HCT116 (cell line): ENCODE data around the gene NASP. TPM values are rescaled to one million over a fixed set of nuclear protein-coding genes. Genes with fewer than 3 reads are reported as not detected.
A peak's percentile ranks its signal among the peaks of the same experiment; 100 is the strongest.

ENCODE experiments used
- ATAC-seq: fragments of 200-7000 bp; cut with Tn5 transposase; 2 replicates; pipeline ENCODE4 v1.9.1; 2020; ENCODE audit warnings: mild to moderate bottlenecking, moderate library complexity
- BruUV-seq: library from RNA; stranded (reverse); fragments of 400-500 nt; replicated peaks from 2 replicates; lab custom pipeline; 2021; lab: Mats Ljungman, UMichigan
- CTCF ChIA-PET: fragments of 300-600 bp; sonication (Branson Sonifier 250); formaldehyde crosslinking; loops from one replicate; lab custom pipeline; 2021; ENCODE audit warnings: antibody characterized with exemption; lab: Charles Lee
- POLR2A ChIA-PET: fragments of 300-600, 350-600 bp; sonication (Branson Sonifier 250); formaldehyde crosslinking; loops from one replicate; lab custom pipeline; 2021; ENCODE audit warnings: antibody characterized with exemption; lab: Charles Lee
- RAD21 ChIA-PET, 2 experiments: fragments of 300-600 bp; sonication (Branson Sonifier 250); formaldehyde crosslinking; loops; one replicate each; lab custom pipeline; 2023; ENCODE audit warnings: low total read pairs in 2 of 2; ENCODE audit not compliant: uncharacterized antibody in 2 of 2, unreplicated experiment in 2 of 2, low non-redundant PET in 1 of 2; lab: Charles Lee
- DNase-seq: peaks from one replicate; pipeline ENCODE4 v3.0.0-alpha.2; 2010; ENCODE audit warnings: low read depth, low spot score
- H2AFZ ChIP-seq: fragments of 200-600 bp; shearing (Covaris generic), sonication (generic); 2 replicates; pipeline ENCODE4 v1.6.1; 2017; ENCODE audit warnings: low read depth, mixed run types, mixed read lengths, antibody characterized with exemption, low read length; ENCODE audit not compliant: poor library complexity, severe bottlenecking
- H3K27ac ChIP-seq: 2 replicates; pipeline ENCODE4 v1.5.1; 2012; ENCODE audit warnings: low read depth, low read length
- H3K27me3 ChIP-seq: fragments of 200-600 bp; sonication (generic); 2 replicates; pipeline ENCODE4 v1.6.1; 2016; ENCODE audit warnings: mixed run types, low read length, mixed read lengths; ENCODE audit not compliant: insufficient read depth
- H3K36me3 ChIP-seq, 2 experiments: fragments of 200-500 bp in 1 of 2; fragments of 200-600 bp in 1 of 2; sonication (Bioruptor generic) in 1 of 2; sonication (generic) in 1 of 2; 2 replicates each; pipeline versions ENCODE4 v1.5.1 to v1.6.1; 2014 to 2016; ENCODE audit warnings: low read length in 2 of 2, inconsistent platforms in 1 of 2, mixed read lengths in 1 of 2, mixed run types in 1 of 2; ENCODE audit not compliant: insufficient read depth in 2 of 2, control insufficient read depth in 1 of 2
- H3K4me1 ChIP-seq, 2 experiments: fragments of 200-600 bp in 1 of 2; sonication (generic) in 1 of 2; 2 replicates each; pipeline versions ENCODE4 v1.5.1 to v1.6.1; 2012 to 2017; ENCODE audit warnings: low read length in 2 of 2, inconsistent platforms in 1 of 2, mild to moderate bottlenecking in 1 of 2, mixed read lengths in 1 of 2, mixed run types in 1 of 2, moderate library complexity in 1 of 2; ENCODE audit not compliant: insufficient read depth in 2 of 2, control insufficient read depth in 1 of 2
- H3K4me2 ChIP-seq: fragments of 200-600 bp; sonication (generic); 2 replicates; pipeline ENCODE4 v1.6.1; 2017; ENCODE audit warnings: mixed run types, low read length, mixed read lengths
- H3K4me3 ChIP-seq, 2 experiments: fragments of 200-600 bp in 1 of 2; sonication (generic) in 1 of 2; replicated peaks in 1 of 2; 2 replicates each; pipeline ENCODE4 v1.5.1; 2011 to 2016; ENCODE audit warnings: low read length in 2 of 2, control low read depth in 1 of 2, low read depth in 1 of 2, mild to moderate bottlenecking in 1 of 2, mixed read lengths in 1 of 2, mixed run types in 1 of 2
- H3K79me2 ChIP-seq: fragments of 200-600 bp; sonication (generic); 2 replicates; pipeline ENCODE4 v1.6.1; 2017; ENCODE audit warnings: mild to moderate bottlenecking, mixed run types, low read length, moderate library complexity, mixed read lengths; ENCODE audit not compliant: insufficient read depth
- H3K9ac ChIP-seq: fragments of 200-600 bp; sonication (generic); 2 replicates; pipeline ENCODE4 v1.6.1; 2016; ENCODE audit warnings: low read length, mixed read lengths
- H3K9me2 ChIP-seq: fragments of 200-600 bp; sonication (generic), shearing (Covaris generic); 2 replicates; pipeline ENCODE4 v1.6.1; 2017; ENCODE audit warnings: mixed run types, mild to moderate bottlenecking, moderate library complexity; ENCODE audit not compliant: insufficient read depth
- H3K9me3 ChIP-seq, 2 experiments: fragments of 200-500 bp in 1 of 2; fragments of 200-600 bp in 1 of 2; sonication (Bioruptor generic) in 1 of 2; sonication (generic) in 1 of 2; 2 replicates each; pipeline ENCODE4 v1.6.1; 2014 to 2017; ENCODE audit warnings: low read length in 2 of 2, mixed read lengths in 2 of 2, inconsistent platforms in 1 of 2, low read depth in 1 of 2, mild to moderate bottlenecking in 1 of 2, mixed run types in 1 of 2, moderate library complexity in 1 of 2; ENCODE audit not compliant: control insufficient read depth in 1 of 2, insufficient read depth in 1 of 2
- H4K20me1 ChIP-seq: fragments of 200-600 bp; sonication (generic), shearing (Covaris generic); 2 replicates; pipeline ENCODE4 v1.6.1; 2017; ENCODE audit warnings: mixed run types, mild to moderate bottlenecking, moderate library complexity; ENCODE audit not compliant: insufficient read depth
- CEBPB ChIP-seq: IDR thresholded peaks from 2 replicates; pipeline ENCODE4 v1.6.1; 2012; ENCODE audit warnings: low read depth
- ELF1 ChIP-seq: IDR thresholded peaks from 2 replicates; pipeline ENCODE4 v1.6.1; 2012; ENCODE audit warnings: low read depth, borderline replicate concordance
- EZH2 ChIP-seq: fragments of 200-600 bp; sonication (generic); IDR thresholded peaks from 2 replicates; pipeline ENCODE4 v1.6.1; 2017; ENCODE audit warnings: antibody characterized with exemption, mixed run types
- EZH2phosphoT487 ChIP-seq: fragments of 200-600 bp; IDR thresholded peaks from 2 replicates; pipeline ENCODE4 v1.6.1; 2018; ENCODE audit warnings: antibody characterized with exemption, borderline replicate concordance
- FOSL1 ChIP-seq: IDR thresholded peaks from 2 replicates; pipeline ENCODE4 v1.6.1; 2012; ENCODE audit warnings: low read depth
- JUND ChIP-seq: IDR thresholded peaks from 2 replicates; pipeline ENCODE4 v1.6.1; 2012
- POLR2A ChIP-seq: IDR thresholded peaks from 2 replicates; pipeline ENCODE4 v1.7.0; 2011; ENCODE audit warnings: borderline replicate concordance; ENCODE audit not compliant: insufficient read depth, insufficient read length; ENCODE audit errors: extremely low read depth
- SIN3A ChIP-seq: IDR thresholded peaks from 2 replicates; pipeline ENCODE4 v1.6.1; 2012; ENCODE audit warnings: low read depth
- SRF ChIP-seq: IDR thresholded peaks from 2 replicates; pipeline ENCODE4 v1.6.1; 2012; ENCODE audit warnings: low read depth
- YY1 ChIP-seq: IDR thresholded peaks from 2 replicates; pipeline ENCODE4 v1.6.1; 2011; ENCODE audit warnings: low read length, low read depth, moderate library complexity, mild to moderate bottlenecking; ENCODE audit not compliant: insufficient replicate concordance; ENCODE audit errors: extremely low read depth
- intact Hi-C: fragments of 100-400 bp; cut with micrococcal nuclease; formaldehyde crosslinking; loops from 2 replicates; pipeline ENCODE4 v1.10.0; 2022
- total RNA-seq: library from RNA; stranded (reverse); gene quantifications from one replicate; pipeline ENCODE4 v1.2.1, GENCODE V29; 2021; ENCODE audit not compliant: unreplicated experiment
- TF ChIP-seq, protein P1 (sequence below): IDR thresholded peaks from 2 replicates; pipeline ENCODE4 v1.6.1; 2012
- TF ChIP-seq, protein P2 (sequence below): IDR thresholded peaks from 2 replicates; pipeline ENCODE4 v1.6.1; 2011; ENCODE audit warnings: mild to moderate bottlenecking, low read length, moderate library complexity; ENCODE audit not compliant: insufficient replicate concordance; ENCODE audit errors: extremely low read depth

NASP gene
- total RNA-seq, 1 experiment from 2014 or later, result 185 TPM

DNA sequence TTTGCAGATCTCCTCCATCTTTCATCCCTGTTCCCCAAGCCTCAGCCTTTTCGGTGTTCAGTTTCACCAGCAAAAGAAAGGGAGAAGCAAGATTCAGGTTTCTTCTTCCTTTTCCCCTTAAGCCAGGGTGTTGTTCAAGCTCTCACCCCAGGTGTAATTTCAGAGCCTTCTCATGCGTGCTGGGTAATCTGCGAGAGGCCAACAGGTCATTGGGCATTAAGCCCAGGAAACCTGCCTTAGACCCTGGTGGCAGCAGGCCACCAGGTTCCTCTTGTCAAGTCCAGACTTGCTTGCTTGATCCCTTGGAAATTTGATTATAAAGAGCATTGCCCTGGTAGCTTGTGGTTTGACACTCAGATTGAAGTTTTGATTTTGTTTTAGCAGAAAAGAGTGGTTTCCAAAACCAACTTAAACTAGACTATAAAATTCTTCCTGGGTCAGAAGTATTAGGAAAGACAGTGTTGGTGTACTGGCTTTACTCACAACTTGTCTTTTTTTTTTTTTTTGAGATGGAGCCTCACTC is 26.4 kb upstream of the NASP start:
- Histone ChIP-seq H3K9me2 (no peaks in the 10 kb centered on the region), H2AFZ (no peak overlapping the region), H3K9ac (no peak overlapping the region; the same call in 1 of the 2 replicates), H3K36me3 (peaks cover 4 to 23% of the 10 kb centered on the region in 2 experiments; a peak in 3 of 4 replicates), H3K27ac (peak overlapping the region; percentile 32), H3K4me3 (no peak overlapping the region), H3K79me2 (peaks cover 46% of the 10 kb centered on the region), H3K4me1 (peaks cover 16 to 25% of the 10 kb centered on the region in 2 experiments), H3K4me2 (peak overlapping the region; percentile 31; the same call in 1 of the 2 replicates), H4K20me1 (no peaks in the 10 kb centered on the region), H3K27me3 (no peaks in the 10 kb centered on the region), H3K9me3 (no peaks in the 10 kb centered on the region)
- no TSS peak for BruUV-seq
- ATAC-seq, result peak; percentile 47
- ChIA-PET POLR2A (interaction anchor here (1.0 to 1.3 kb wide), 3 partner anchors 36 to 39 kb away, joined by 3 to 5 read pairs (median 4); partner anchors contain the start of gene PRDX1), RAD21 (no interaction called here), CTCF (interaction anchor here (0.9 kb wide), 1 partner anchor 11 kb away, joined by 3 read pairs; no protein-coding TSS in a partner anchor)
- intact Hi-C loops, result no loop called here
- no peak for DNase-seq
- no peak for TF ChIP-seq FOSL1
- no peak for TF ChIP-seq POLR2A
- TF ChIP-seq, protein P1, sequence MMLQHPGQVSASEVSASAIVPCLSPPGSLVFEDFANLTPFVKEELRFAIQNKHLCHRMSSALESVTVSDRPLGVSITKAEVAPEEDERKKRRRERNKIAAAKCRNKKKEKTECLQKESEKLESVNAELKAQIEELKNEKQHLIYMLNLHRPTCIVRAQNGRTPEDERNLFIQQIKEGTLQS, result no peak
- no peak for TF ChIP-seq EZH2
- TF ChIP-seq EZH2phosphoT487, result no peak
- TF ChIP-seq SIN3A, result no peak
- no peak for TF ChIP-seq CEBPB
- no peak for TF ChIP-seq JUND
- TF ChIP-seq, protein P2, sequence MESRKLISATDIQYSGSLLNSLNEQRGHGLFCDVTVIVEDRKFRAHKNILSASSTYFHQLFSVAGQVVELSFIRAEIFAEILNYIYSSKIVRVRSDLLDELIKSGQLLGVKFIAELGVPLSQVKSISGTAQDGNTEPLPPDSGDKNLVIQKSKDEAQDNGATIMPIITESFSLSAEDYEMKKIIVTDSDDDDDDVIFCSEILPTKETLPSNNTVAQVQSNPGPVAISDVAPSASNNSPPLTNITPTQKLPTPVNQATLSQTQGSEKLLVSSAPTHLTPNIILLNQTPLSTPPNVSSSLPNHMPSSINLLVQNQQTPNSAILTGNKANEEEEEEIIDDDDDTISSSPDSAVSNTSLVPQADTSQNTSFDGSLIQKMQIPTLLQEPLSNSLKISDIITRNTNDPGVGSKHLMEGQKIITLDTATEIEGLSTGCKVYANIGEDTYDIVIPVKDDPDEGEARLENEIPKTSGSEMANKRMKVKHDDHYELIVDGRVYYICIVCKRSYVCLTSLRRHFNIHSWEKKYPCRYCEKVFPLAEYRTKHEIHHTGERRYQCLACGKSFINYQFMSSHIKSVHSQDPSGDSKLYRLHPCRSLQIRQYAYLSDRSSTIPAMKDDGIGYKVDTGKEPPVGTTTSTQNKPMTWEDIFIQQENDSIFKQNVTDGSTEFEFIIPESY, result no peak
- TF ChIP-seq YY1, result no peak
- TF ChIP-seq SRF, result no peak
- no peak for TF ChIP-seq ELF1
